HEK293 (cell line): ENCODE results near the gene C7orf33.

Source experiments
- CTCF ChIA-PET: fragments of 350-600 bp; formaldehyde crosslinking; extraction: SDS; loops from one replicate; lab custom pipeline; 2021; ENCODE audit warnings: antibody characterized with exemption; lab: Yijun Ruan, JAX
- POLR2A ChIA-PET: fragments of 300-600 bp; formaldehyde crosslinking; extraction: SDS; loops from one replicate; lab custom pipeline; 2020; ENCODE audit warnings: antibody characterized with exemption, inconsistent platforms; lab: Yijun Ruan, JAX
- H3K27ac ChIP-seq: fragments of 200-500 bp; sonication (Bioruptor generic); 2 replicates; pipeline ENCODE4 v1.5.1; 2014; ENCODE audit warnings: low read depth, low read length, control low read depth, inconsistent platforms; ENCODE audit errors: extremely low read depth
- H3K36me3 ChIP-seq, 2 experiments: fragments of 200-500 bp in 1 of 2; sonication (Bioruptor generic) in 1 of 2; 1 replicate in 1 of 2; 2 replicates in 1 of 2; pipeline ENCODE4 v1.5.1; 2014 to 2017; ENCODE audit warnings: inconsistent platforms in 2 of 2, low read length in 2 of 2; ENCODE audit not compliant: control insufficient read depth in 2 of 2, insufficient read depth in 1 of 2
- H3K4me1 ChIP-seq: fragments of 200-500 bp; sonication (Bioruptor generic); 2 replicates; pipeline ENCODE4 v1.5.1; 2014; ENCODE audit warnings: mild to moderate bottlenecking, low read length, inconsistent platforms; ENCODE audit not compliant: control insufficient read depth, insufficient read depth
- H3K4me3 ChIP-seq: 2 replicates; pipeline ENCODE4 v1.5.1; 2011; ENCODE audit warnings: low read depth, mild to moderate bottlenecking, control low read depth, low read length, moderate library complexity
- H3K9me3 ChIP-seq: fragments of 200-500 bp; sonication (Bioruptor generic); 2 replicates; pipeline ENCODE4 v1.5.1; 2014; ENCODE audit warnings: low read depth, low read length, inconsistent platforms; ENCODE audit not compliant: control insufficient read depth, insufficient read depth
- CTCF ChIP-seq: fragments of 450-650 bp; formaldehyde crosslinking; IDR thresholded peaks from 2 replicates; pipeline ENCODE4 v1.5.1; 2016; ENCODE audit warnings: missing biosample characterization, missing genetic modification characterization
- KLF7 ChIP-seq: fragments of 450-650 bp; formaldehyde crosslinking; IDR thresholded peaks from 2 replicates; pipeline ENCODE4 v1.5.1; 2016; ENCODE audit warnings: missing biosample characterization, missing genetic modification characterization, borderline replicate concordance
- MYNN ChIP-seq: fragments of 450-650 bp; formaldehyde crosslinking; IDR thresholded peaks from 2 replicates; pipeline ENCODE4 v1.5.1; 2016; ENCODE audit warnings: missing biosample characterization, missing genetic modification characterization, borderline replicate concordance
- PRDM1 ChIP-seq: fragments of 450-650 bp; formaldehyde crosslinking; IDR thresholded peaks from 2 replicates; pipeline ENCODE4; 2016; ENCODE audit warnings: missing biosample characterization, missing genetic modification characterization
- RBAK ChIP-seq: fragments of 450-650 bp; formaldehyde crosslinking; IDR thresholded peaks from 2 replicates; pipeline ENCODE4 v1.5.1; 2016; ENCODE audit warnings: missing biosample characterization, missing genetic modification characterization
- ZBTB20 ChIP-seq: fragments of 450-650 bp; formaldehyde crosslinking; IDR thresholded peaks from 2 replicates; pipeline ENCODE4 v1.5.1; 2016; ENCODE audit warnings: missing biosample characterization, missing genetic modification characterization
- ZBTB8A ChIP-seq: fragments of 450-650 bp; formaldehyde crosslinking; IDR thresholded peaks from 2 replicates; pipeline ENCODE4 v1.5.1; 2016; ENCODE audit warnings: missing biosample characterization, missing genetic modification characterization
- ZFHX2 ChIP-seq: fragments of 450-650 bp; formaldehyde crosslinking; conservative IDR thresholded peaks from 2 replicates; pipeline ENCODE4 v1.5.1; 2016; ENCODE audit warnings: missing biosample characterization, missing genetic modification characterization
- ZNF202 ChIP-seq: fragments of 450-650 bp; formaldehyde crosslinking; IDR thresholded peaks from 2 replicates; pipeline ENCODE4 v1.5.1; 2016; ENCODE audit warnings: missing biosample characterization, missing genetic modification characterization, borderline replicate concordance
- ZNF211 ChIP-seq: fragments of 450-650 bp; formaldehyde crosslinking; IDR thresholded peaks from 2 replicates; pipeline ENCODE4 v1.5.1; 2016; ENCODE audit warnings: low read depth, missing biosample characterization, missing genetic modification characterization
- ZNF394 ChIP-seq: fragments of 450-650 bp; formaldehyde crosslinking; IDR thresholded peaks from 2 replicates; pipeline ENCODE4 v1.5.1; 2016; ENCODE audit warnings: missing biosample characterization, missing genetic modification characterization, mild to moderate bottlenecking, moderate library complexity, borderline replicate concordance
- ZNF549 ChIP-seq: fragments of 450-650 bp; IDR thresholded peaks from 2 replicates; pipeline ENCODE4 v1.5.1; 2018; ENCODE audit warnings: missing biosample characterization, missing genetic modification characterization, mild to moderate bottlenecking, inconsistent platforms, moderate library complexity
- ZNF623 ChIP-seq: fragments of 450-650 bp; formaldehyde crosslinking; IDR thresholded peaks from 2 replicates; pipeline ENCODE4 v1.5.1; 2016; ENCODE audit warnings: missing biosample characterization, missing genetic modification characterization
- ZNF645 ChIP-seq: fragments of 450-650 bp; formaldehyde crosslinking; IDR thresholded peaks from 2 replicates; pipeline ENCODE4; 2016; ENCODE audit warnings: missing biosample characterization, missing genetic modification characterization
- ZSCAN16 ChIP-seq: fragments of 450-650 bp; formaldehyde crosslinking; IDR thresholded peaks from 2 replicates; pipeline ENCODE4 v1.5.1; 2016; ENCODE audit warnings: missing biosample characterization, missing genetic modification characterization
- ZSCAN23 ChIP-seq: fragments of 450-650 bp; formaldehyde crosslinking; IDR thresholded peaks from 2 replicates; pipeline ENCODE4 v1.5.1; 2016; ENCODE audit warnings: missing biosample characterization, missing genetic modification characterization
- TF ChIP-seq, protein P1 (sequence below): fragments of 450-650 bp; formaldehyde crosslinking; IDR thresholded peaks from 2 replicates; pipeline ENCODE4 v1.5.1; 2016; ENCODE audit warnings: missing biosample characterization, missing genetic modification characterization
- TF ChIP-seq, protein P2 (sequence below): fragments of 450-650 bp; formaldehyde crosslinking; IDR thresholded peaks from 2 replicates; pipeline ENCODE4 v1.5.1; 2016; ENCODE audit warnings: missing biosample characterization, missing genetic modification characterization, borderline replicate concordance
- TF ChIP-seq, protein P3 (sequence below): fragments of 450-650 bp; formaldehyde crosslinking; IDR thresholded peaks from 2 replicates; pipeline ENCODE4 v1.5.1; 2017; ENCODE audit warnings: missing biosample characterization, missing genetic modification characterization
- TF ChIP-seq, protein P4 (sequence below): fragments of 450-650 bp; formaldehyde crosslinking; IDR thresholded peaks from 2 replicates; pipeline ENCODE4 v1.5.1; 2017; ENCODE audit warnings: missing biosample characterization, missing genetic modification characterization

C7orf33 gene

GRCh38 chr7:148628011-148628410 is 37.4 kb downstream of the C7orf33 start:
- TF ChIP-seq ZBTB20 (tag by site-specific recombination): peak; percentile 51
- TF ChIP-seq KLF7 (tag by site-specific recombination): no peak
- TF ChIP-seq CTCF: no peak
- POLR2A ChIA-PET: no interaction called here
- Histone ChIP-seq H3K9me3 (no peaks in the 10 kb centered on the region), H3K27ac (no peak overlapping the region), H3K4me3 (no peak overlapping the region), H3K4me1 (no peaks in the 10 kb centered on the region), H3K36me3 (no peaks in the 10 kb centered on the region)
- CTCF ChIA-PET: no interaction called here

GRCh38 chr7:148630078-148630477 is 39.5 kb downstream of the C7orf33 start:
- CTCF ChIA-PET: no interaction called here
- H3K9me3 ChIP-seq: no peaks in the 10 kb centered on the region
- H3K36me3 ChIP-seq: no peaks in the 10 kb centered on the region
- no peaks in the 10 kb centered on the region for H3K4me1 ChIP-seq
- POLR2A ChIA-PET: no interaction called here
- 0 out of 2 replicates have a peak, but pooled peaks have one; percentile 5 for TF ChIP-seq PRDM1 (tag by site-specific recombination)
- no peak for TF ChIP-seq ZNF623 (tag by site-specific recombination)
- TF ChIP-seq, all 188 proteins: peak for 1
- Histone ChIP-seq H3K4me3 (no peak overlapping the region), H3K27ac (no peak overlapping the region)

DNA sequence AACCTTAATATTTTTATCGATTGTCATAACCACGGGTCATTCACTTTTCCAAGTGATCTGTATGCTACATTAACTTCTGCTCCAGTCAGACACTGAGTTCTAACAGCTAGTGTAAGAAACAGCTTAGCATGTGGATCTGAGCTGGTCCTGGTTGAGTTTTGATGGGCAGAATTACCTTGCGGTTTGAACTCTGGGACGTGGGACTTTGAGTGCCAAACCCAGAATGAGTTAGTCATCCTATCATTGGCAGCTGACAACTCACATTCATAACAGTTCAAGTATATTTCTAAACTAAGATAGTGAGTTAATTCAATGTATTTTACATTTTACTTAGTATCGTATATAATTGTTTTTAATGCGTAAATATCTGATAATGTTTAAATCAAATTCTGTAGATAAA is 43.2 kb downstream of the C7orf33 start:
- CTCF ChIA-PET: interaction anchor here (0.6 to 1.0 kb wide), 4 partner anchors 9 to 127 kb away, joined by 3 to 5 read pairs (median 4); no protein-coding TSS in a partner anchor
- Histone ChIP-seq H3K27ac (no peak overlapping the region), H3K36me3 (no peaks in the 10 kb centered on the region), H3K4me3 (no peak overlapping the region), H3K9me3 (no peaks in the 10 kb centered on the region), H3K4me1 (no peaks in the 10 kb centered on the region)
- POLR2A ChIA-PET: no interaction called here
- TF ChIP-seq ZSCAN16 (tag by site-specific recombination) (no peak), ZNF211 (tag by site-specific recombination) (no peak)

DNA sequence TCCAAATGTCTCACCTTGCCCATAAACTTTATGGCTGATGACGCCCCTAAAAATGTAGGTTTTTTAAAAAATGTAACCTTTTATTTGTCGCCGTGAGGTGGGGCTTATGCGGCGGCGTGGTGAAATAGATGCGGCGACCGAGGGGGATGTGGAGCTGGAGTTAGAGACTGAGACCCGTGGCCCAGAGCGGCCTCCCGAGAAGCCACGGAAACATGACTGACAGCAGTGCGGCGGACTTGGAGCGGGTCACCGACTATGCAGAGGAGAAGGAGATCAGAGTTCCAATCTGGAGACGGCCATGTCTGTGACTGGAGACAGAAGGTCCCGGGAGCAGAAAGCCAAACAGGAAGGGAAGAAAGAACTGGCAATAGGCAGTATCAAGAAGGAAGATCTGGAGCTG is 46.5 kb downstream of the C7orf33 start:
- H3K9me3 ChIP-seq: no peaks in the 10 kb centered on the region
- CTCF ChIA-PET: interaction anchor here (0.7 kb wide), 1 partner anchor 334 kb away, joined by 3 read pairs; no protein-coding TSS in a partner anchor
- no peaks in the 10 kb centered on the region for H3K4me1 ChIP-seq
- no peak overlapping the region for H3K4me3 ChIP-seq
- H3K27ac ChIP-seq: no peak overlapping the region
- POLR2A ChIA-PET: no interaction called here
- H3K36me3 ChIP-seq: no peaks in the 10 kb centered on the region
- TF ChIP-seq ZBTB8A (tag by site-specific recombination) (no peak), ZNF645 (tag by site-specific recombination) (no peak), ZNF202 (tag by site-specific recombination) (no peak), MYNN (tag by site-specific recombination) (no peak), ZFHX2 (tag by site-specific recombination) (no peak), ZSCAN23 (tag by site-specific recombination) (no peak), RBAK (no peak), ZNF394 (tag by site-specific recombination) (no peak), ZNF549 (tag by site-specific recombination) (no peak)
- TF ChIP-seq, protein P1, sequence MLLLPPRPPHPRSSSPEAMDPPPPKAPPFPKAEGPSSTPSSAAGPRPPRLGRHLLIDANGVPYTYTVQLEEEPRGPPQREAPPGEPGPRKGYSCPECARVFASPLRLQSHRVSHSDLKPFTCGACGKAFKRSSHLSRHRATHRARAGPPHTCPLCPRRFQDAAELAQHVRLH (tag by site-specific recombination): no peak
- TF ChIP-seq, protein P2, sequence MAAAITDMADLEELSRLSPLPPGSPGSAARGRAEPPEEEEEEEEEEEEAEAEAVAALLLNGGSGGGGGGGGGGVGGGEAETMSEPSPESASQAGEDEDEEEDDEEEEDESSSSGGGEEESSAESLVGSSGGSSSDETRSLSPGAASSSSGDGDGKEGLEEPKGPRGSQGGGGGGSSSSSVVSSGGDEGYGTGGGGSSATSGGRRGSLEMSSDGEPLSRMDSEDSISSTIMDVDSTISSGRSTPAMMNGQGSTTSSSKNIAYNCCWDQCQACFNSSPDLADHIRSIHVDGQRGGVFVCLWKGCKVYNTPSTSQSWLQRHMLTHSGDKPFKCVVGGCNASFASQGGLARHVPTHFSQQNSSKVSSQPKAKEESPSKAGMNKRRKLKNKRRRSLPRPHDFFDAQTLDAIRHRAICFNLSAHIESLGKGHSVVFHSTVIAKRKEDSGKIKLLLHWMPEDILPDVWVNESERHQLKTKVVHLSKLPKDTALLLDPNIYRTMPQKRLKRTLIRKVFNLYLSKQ (tag by site-specific recombination): no peak
- TF ChIP-seq, protein P3, sequence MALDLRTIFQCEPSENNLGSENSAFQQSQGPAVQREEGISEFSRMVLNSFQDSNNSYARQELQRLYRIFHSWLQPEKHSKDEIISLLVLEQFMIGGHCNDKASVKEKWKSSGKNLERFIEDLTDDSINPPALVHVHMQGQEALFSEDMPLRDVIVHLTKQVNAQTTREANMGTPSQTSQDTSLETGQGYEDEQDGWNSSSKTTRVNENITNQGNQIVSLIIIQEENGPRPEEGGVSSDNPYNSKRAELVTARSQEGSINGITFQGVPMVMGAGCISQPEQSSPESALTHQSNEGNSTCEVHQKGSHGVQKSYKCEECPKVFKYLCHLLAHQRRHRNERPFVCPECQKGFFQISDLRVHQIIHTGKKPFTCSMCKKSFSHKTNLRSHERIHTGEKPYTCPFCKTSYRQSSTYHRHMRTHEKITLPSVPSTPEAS (tag by site-specific recombination): no peak
- TF ChIP-seq, protein P4, sequence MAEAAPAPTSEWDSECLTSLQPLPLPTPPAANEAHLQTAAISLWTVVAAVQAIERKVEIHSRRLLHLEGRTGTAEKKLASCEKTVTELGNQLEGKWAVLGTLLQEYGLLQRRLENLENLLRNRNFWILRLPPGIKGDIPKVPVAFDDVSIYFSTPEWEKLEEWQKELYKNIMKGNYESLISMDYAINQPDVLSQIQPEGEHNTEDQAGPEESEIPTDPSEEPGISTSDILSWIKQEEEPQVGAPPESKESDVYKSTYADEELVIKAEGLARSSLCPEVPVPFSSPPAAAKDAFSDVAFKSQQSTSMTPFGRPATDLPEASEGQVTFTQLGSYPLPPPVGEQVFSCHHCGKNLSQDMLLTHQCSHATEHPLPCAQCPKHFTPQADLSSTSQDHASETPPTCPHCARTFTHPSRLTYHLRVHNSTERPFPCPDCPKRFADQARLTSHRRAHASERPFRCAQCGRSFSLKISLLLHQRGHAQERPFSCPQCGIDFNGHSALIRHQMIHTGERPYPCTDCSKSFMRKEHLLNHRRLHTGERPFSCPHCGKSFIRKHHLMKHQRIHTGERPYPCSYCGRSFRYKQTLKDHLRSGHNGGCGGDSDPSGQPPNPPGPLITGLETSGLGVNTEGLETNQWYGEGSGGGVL: no peak
